Thyroid gland (tissue), 4 donors: ENCODE data around the gene ZNF511.
"Not testable (repeated sequence)": the region's sequence is repeated elsewhere in the genome, so short reads cannot be mapped to it uniquely, and the experiment has no call there.

Experiments used
- CTCF ChIP-seq, 6 experiments: fragments of 200-600 bp in 3 of 6; fragments of 450-650 bp in 3 of 6; sonication (generic) in 3 of 6; IDR thresholded peaks; one replicate each; pipeline ENCODE4 v1.5.1; 2016 to 2019; ENCODE audit warnings: antibody characterized with exemption in 6 of 6, mild to moderate bottlenecking in 2 of 6, inconsistent platforms in 1 of 6, moderate library complexity in 1 of 6
- POLR2A ChIP-seq, 2 donors: fragments of 450-650 bp; IDR thresholded peaks; one replicate each; pipeline ENCODE4 v1.6.1; 2017; ENCODE audit warnings: antibody characterized with exemption in 2 of 2, mild to moderate bottlenecking in 2 of 2, moderate library complexity in 1 of 2

GRCh38 chr10:133322064-133322709 is 13.5 kb downstream of the ZNF511 start:
- TF ChIP-seq CTCF, POLR2A (IDR thresholded peaks at IDR 0.05): not testable (repeated sequence)
